ENCODE results near the gene C9orf85.
"Not testable (repeated sequence)": the region's sequence is repeated elsewhere in the genome, so short reads cannot be mapped to it uniquely, and the experiment has no call there.

The C9orf85 gene

GRCh38 chr9:71986900-71987299, 75.5 kb downstream of the C9orf85 start:
- Histone ChIP-seq H3K4me1 (ENCODE audit: control insufficient read depth in 1 of 2, insufficient read depth in 1 of 2, low read depth in 1 of 2, low read length in 1 of 2) (no peaks in the 10 kb centered on the region), H3K36me3 (no peaks in the 10 kb centered on the region), H3K27ac (no peak overlapping the region), H3K27me3 (no peaks in the 10 kb centered on the region), H3K4me3 (ENCODE audit: low read depth in 1 of 2, low read length in 1 of 2) (no peak overlapping the region), H3K9me3 (no peaks in the 10 kb centered on the region)
- TF ChIP-seq CTCF (IDR thresholded peaks at IDR 0.05): no peak

- H3K4me1 ChIP-seq (ENCODE audit: control insufficient read depth in 1 of 2, insufficient read depth in 1 of 2, low read depth in 1 of 2, low read length in 1 of 2): no peaks in the 10 kb centered on the region
- TF ChIP-seq CTCF (IDR thresholded peaks at IDR 0.05): no peak
- no peak overlapping the region for H3K27ac ChIP-seq
Observed at GRCh38 chr9:71987471-71988371, 76.3 kb downstream of the C9orf85 start.

GRCh38 chr9:71990466-71990865, 79.0 kb downstream of the C9orf85 start:
- TF ChIP-seq CTCF (IDR thresholded peaks at IDR 0.05): no peak
- no peaks in the 10 kb centered on the region for H3K27me3 ChIP-seq
- H3K4me3 ChIP-seq (ENCODE audit: low read depth in 1 of 2, low read length in 1 of 2): no peak overlapping the region
- no peaks in the 10 kb centered on the region for H3K36me3 ChIP-seq
- no peaks in the 10 kb centered on the region for H3K4me1 ChIP-seq (ENCODE audit: control insufficient read depth in 1 of 2, insufficient read depth in 1 of 2, low read depth in 1 of 2, low read length in 1 of 2)
- no peaks in the 10 kb centered on the region for H3K9me3 ChIP-seq
- H3K27ac ChIP-seq: no peak overlapping the region

More at GRCh38 chr9:71987471-71988371, 76.3 kb downstream of the C9orf85 start:
- Histone ChIP-seq H3K4me3 (ENCODE audit: low read depth in 1 of 2, low read length in 1 of 2) (no peak overlapping the region), H3K36me3 (no peaks in the 10 kb centered on the region), H3K9me3 (no peaks in the 10 kb centered on the region), H3K27me3 (no peaks in the 10 kb centered on the region)

GRCh38 chr9:72005451-72005850, 94.0 kb downstream of the C9orf85 start:
- H3K4me3 ChIP-seq (ENCODE audit: low read depth in 1 of 2, low read length in 1 of 2): no peak overlapping the region

GRCh38 chr9:72006501-72006900, 95.1 kb downstream of the C9orf85 start:
- Histone ChIP-seq H3K4me1 (ENCODE audit: control insufficient read depth in 1 of 2, insufficient read depth in 1 of 2, low read depth in 1 of 2, low read length in 1 of 2) (no peaks in the 10 kb centered on the region), H3K4me3 (ENCODE audit: low read depth in 1 of 2, low read length in 1 of 2) (no peak overlapping the region), H3K9me3 (no peaks in the 10 kb centered on the region), H3K27ac (no peak overlapping the region), H3K36me3 (no peaks in the 10 kb centered on the region), H3K27me3 (no peaks in the 10 kb centered on the region)
- no peak for TF ChIP-seq CTCF (IDR thresholded peaks at IDR 0.05)

More at GRCh38 chr9:72005451-72005850, 94.0 kb downstream of the C9orf85 start:
- H3K4me1 ChIP-seq (ENCODE audit: control insufficient read depth in 1 of 2, insufficient read depth in 1 of 2, low read depth in 1 of 2, low read length in 1 of 2): no peaks in the 10 kb centered on the region
- TF ChIP-seq CTCF (IDR thresholded peaks at IDR 0.05): no peak
- no peaks in the 10 kb centered on the region for H3K9me3 ChIP-seq
- H3K36me3 ChIP-seq: no peaks in the 10 kb centered on the region
- no peak overlapping the region for H3K27ac ChIP-seq
- H3K27me3 ChIP-seq: no peaks in the 10 kb centered on the region

GRCh38 chr9:72007726-72008125, 96.3 kb downstream of the C9orf85 start:
- not testable (repeated sequence) for H3K4me1 ChIP-seq (ENCODE audit: control insufficient read depth in 1 of 2, insufficient read depth in 1 of 2, low read depth in 1 of 2, low read length in 1 of 2); H3K27ac ChIP-seq; H3K9me3 ChIP-seq; H3K27me3 ChIP-seq; H3K4me3 ChIP-seq (ENCODE audit: low read depth in 1 of 2, low read length in 1 of 2); H3K36me3 ChIP-seq
